ELR (cell line): Measurements from ENCODE around the gene SEC24D.
A peak's percentile ranks its signal among the peaks of the same experiment; 100 is the strongest.

Source experiments
- DNase-seq: peaks from one replicate; pipeline ENCODE4 v3.0.0-alpha.2; 2015; ENCODE audit warnings: low read depth

Gene SEC24D

GRCh38 chr4:118752551-118752950 lies 83.4 kb downstream of the SEC24D start:
- peak; percentile 32 for DNase-seq

GRCh38 chr4:118751629-118752323 lies 84.2 kb downstream of the SEC24D start:
- DNase-seq = peak; percentile 23

- no peak for DNase-seq
These were observed 86.5 kb downstream of the SEC24D start for GRCh38 chr4:118749347-118749988.

- no peak for DNase-seq
These were observed 89.5 kb downstream of the SEC24D start for GRCh38 chr4:118746251-118746919.

GRCh38 chr4:118745357-118745756 lies 90.6 kb downstream of the SEC24D start:
- DNase-seq = no peak

GRCh38 chr4:118743867-118744266 lies 92.1 kb downstream of the SEC24D start:
- peak; percentile 69 for DNase-seq

- DNase-seq = no peak
These were observed 93.9 kb downstream of the SEC24D start for GRCh38 chr4:118742050-118742449.

GRCh38 chr4:118741301-118741855 lies 94.5 kb downstream of the SEC24D start:
- DNase-seq = no peak

GRCh38 chr4:118740869-118741268 lies 95.1 kb downstream of the SEC24D start:
- DNase-seq = peak; percentile 57

GRCh38 chr4:118739022-118739713 lies 96.8 kb downstream of the SEC24D start:
- no peak for DNase-seq

- DNase-seq = no peak
These were observed 97.8 kb downstream of the SEC24D start for GRCh38 chr4:118738090-118738489.

GRCh38 chr4:118736900-118737299 lies 99.0 kb downstream of the SEC24D start:
- no peak for DNase-seq

- DNase-seq = no peak
These were observed 101.3 kb downstream of the SEC24D start for GRCh38 chr4:118734491-118735205.

GRCh38 chr4:118732591-118733330 lies 103.2 kb downstream of the SEC24D start:
- DNase-seq = peak; percentile 60

- no peak for DNase-seq
These were observed 105.2 kb downstream of the SEC24D start for GRCh38 chr4:118730683-118731082.

- DNase-seq = peak; percentile 64
These were observed 106.3 kb downstream of the SEC24D start for GRCh38 chr4:118729287-118730286.

- DNase-seq = peak; percentile 25
These were observed 108.6 kb downstream of the SEC24D start for GRCh38 chr4:118727360-118727759.

- no peak for DNase-seq
These were observed 112.6 kb downstream of the SEC24D start for GRCh38 chr4:118723369-118723768.

- DNase-seq = no peak
These were observed 114.2 kb downstream of the SEC24D start for GRCh38 chr4:118721752-118722151.
